NCI-H187 (cell line): ENCODE results near the gene ZNF761.
"Not testable (repeated sequence)": the region's sequence is repeated elsewhere in the genome, so short reads cannot be mapped to it uniquely, and the experiment has no call there.

Source experiments
- DNase-seq, 2 experiments: peaks; one replicate each; lab custom pipeline; 2025; lab: John Stamatoyannopoulos, UW

ZNF761 gene

GRCh38 chr19:53431399-53432087 lies at the start of gene ZNF761:
Gene ZNF761 (plus strand): TSS chr19:53431984. CDS start chr19:53447269, 15,285 bp downstream.
- DNase-seq = peak; percentile 94 to 97

- no peak for DNase-seq
Observed at GRCh38 chr19:53388168-53388567, 43.6 kb upstream of the ZNF761 start.

- no peak for DNase-seq
Observed at GRCh38 chr19:53388904-53389303, 42.9 kb upstream of the ZNF761 start.

- DNase-seq = no peak
Observed at GRCh38 chr19:53389571-53389970, 42.2 kb upstream of the ZNF761 start.

GRCh38 chr19:53389978-53390377 lies 41.8 kb upstream of the ZNF761 start:
- no peak for DNase-seq

GRCh38 chr19:53394522-53394973 lies 37.2 kb upstream of the ZNF761 start:
- DNase-seq = no peak

- peak; percentile 69 to 84 for DNase-seq
Observed at GRCh38 chr19:53394974-53395839, 36.6 kb upstream of the ZNF761 start, which contains the start of gene ZNF765. Gene ZNF765 (plus strand): TSS chr19:53395149. CDS start chr19:53398016, 2,867 bp downstream.

GRCh38 chr19:53395840-53396524 lies 35.8 kb upstream of the ZNF761 start:
- DNase-seq = not testable (repeated sequence)

- DNase-seq = no peak
Observed at GRCh38 chr19:53396525-53396868, 35.3 kb upstream of the ZNF761 start.

- DNase-seq = not testable (repeated sequence)
Observed at GRCh38 chr19:53397918-53398317, 33.9 kb upstream of the ZNF761 start.

GRCh38 chr19:53409505-53410204 lies 22.1 kb upstream of the ZNF761 start:
- DNase-seq = no peak

GRCh38 chr19:53420520-53421315 lies 11.1 kb upstream of the ZNF761 start:
- DNase-seq = not testable (repeated sequence)

GRCh38 chr19:53422551-53422950 lies 9.2 kb upstream of the ZNF761 start:
- peak; percentile 62 to 66 for DNase-seq

GRCh38 chr19:53423074-53423473 lies 8.7 kb upstream of the ZNF761 start:
- peak; percentile 4 to 21 for DNase-seq

- DNase-seq = peak in 1 of 2 experiments; percentile 4
Observed at GRCh38 chr19:53423680-53424079, 8.1 kb upstream of the ZNF761 start.

- peak; percentile 55 to 58 for DNase-seq
Observed at GRCh38 chr19:53424968-53425597, 6.7 kb upstream of the ZNF761 start.

GRCh38 chr19:53432088-53432661 lies 391 bp downstream of the ZNF761 start:
- DNase-seq = peak in 1 of 2 experiments; percentile 44

- not testable (repeated sequence) for DNase-seq
Observed at GRCh38 chr19:53443809-53444208, 12.0 kb downstream of the ZNF761 start.

GRCh38 chr19:53447196-53447595 lies 15.4 kb downstream of the ZNF761 start:
- not testable (repeated sequence) for DNase-seq

- DNase-seq = no peak
Observed at GRCh38 chr19:53455828-53456227, 24.0 kb downstream of the ZNF761 start.
